Left ventricle myocardium inferior (tissue), 1 donor: ENCODE data around the gene OR1F1. TPM values are rescaled to one million over a fixed set of nuclear protein-coding genes. Genes with fewer than 3 reads are reported as not detected.

Experiments used
- DNase-seq: peaks from one replicate; pipeline ENCODE4 v3.0.0-alpha.2; 2020
- H3K27ac ChIP-seq: fragments of 200-600 bp; replicated peaks from 2 replicates; pipeline ENCODE4 v1.8.0; 2021
- H3K27me3 ChIP-seq: fragments of 200-600 bp; 2 replicates; pipeline ENCODE4 v1.8.0; 2021; ENCODE audit warnings: low read depth
- H3K36me3 ChIP-seq: fragments of 200-600 bp; 2 replicates; pipeline ENCODE4 v1.8.0; 2021
- H3K4me1 ChIP-seq: fragments of 200-600 bp; 2 replicates; pipeline ENCODE4 v1.8.0; 2021
- H3K4me3 ChIP-seq: fragments of 200-600 bp; 2 replicates; pipeline ENCODE4 v1.8.0; 2021; ENCODE audit warnings: mild to moderate bottlenecking, moderate library complexity
- H3K9me3 ChIP-seq: fragments of 200-600 bp; replicated peaks from 2 replicates; pipeline ENCODE4 v1.8.0; 2021
- CTCF ChIP-seq: fragments of 200-600 bp; IDR thresholded peaks from 2 replicates; pipeline ENCODE4 v1.8.0; 2021; ENCODE audit warnings: antibody characterized with exemption, mild to moderate bottlenecking, borderline replicate concordance
- intact Hi-C: fragments of 100-400 bp; cut with micrococcal nuclease; formaldehyde crosslinking; loops from one replicate; pipeline ENCODE4 v1.11.0; 2022
- total RNA-seq: library from RNA; stranded (reverse); fragmentation: NEBNext Ultra II Directional; extraction: Animal tissue kit (Norgen Biotek cat#: 25700); gene quantifications from one replicate; pipeline ENCODE4 v1.2.1, GENCODE V29; 2021
- donor health status: DM: no; HTN: yes; CAD: no; lungs with severe emphysema.

OR1F1 gene
- total RNA-seq, 1 donor from 2014 or later, result not detected

DNA sequence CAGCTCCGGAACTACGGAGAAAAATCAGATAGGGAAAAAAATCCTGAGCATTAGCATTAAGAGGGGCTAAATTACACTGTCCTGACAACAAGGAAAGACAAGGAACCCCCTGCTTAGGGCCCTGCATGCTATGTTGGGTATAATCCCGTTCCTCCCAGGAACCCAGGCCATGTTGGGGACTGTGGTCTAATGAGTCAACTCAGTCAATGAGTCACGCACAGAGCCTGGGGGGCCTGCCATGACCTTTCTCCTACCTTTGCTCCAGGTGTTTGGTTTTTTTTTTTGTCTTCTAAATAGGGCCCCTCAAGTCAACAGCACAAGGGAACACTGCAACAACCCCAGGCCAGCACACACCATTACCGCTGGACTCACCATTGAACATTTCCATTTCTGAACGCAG is 55.9 kb downstream of the OR1F1 start:
- Histone ChIP-seq H3K4me1 (no peaks in the 10 kb centered on the region), H3K36me3 (no peaks in the 10 kb centered on the region), H3K27ac (no peak overlapping the region), H3K9me3 (no peaks in the 10 kb centered on the region), H3K27me3 (peaks cover 39% of the 10 kb centered on the region), H3K4me3 (no peak overlapping the region)
- intact Hi-C loops, result no loop called here
- no peak for TF ChIP-seq CTCF
- no peak for DNase-seq

- no peak for TF ChIP-seq CTCF
These were observed 58.0 kb downstream of the OR1F1 start for GRCh38 chr16:3246002-3246401.

DNA sequence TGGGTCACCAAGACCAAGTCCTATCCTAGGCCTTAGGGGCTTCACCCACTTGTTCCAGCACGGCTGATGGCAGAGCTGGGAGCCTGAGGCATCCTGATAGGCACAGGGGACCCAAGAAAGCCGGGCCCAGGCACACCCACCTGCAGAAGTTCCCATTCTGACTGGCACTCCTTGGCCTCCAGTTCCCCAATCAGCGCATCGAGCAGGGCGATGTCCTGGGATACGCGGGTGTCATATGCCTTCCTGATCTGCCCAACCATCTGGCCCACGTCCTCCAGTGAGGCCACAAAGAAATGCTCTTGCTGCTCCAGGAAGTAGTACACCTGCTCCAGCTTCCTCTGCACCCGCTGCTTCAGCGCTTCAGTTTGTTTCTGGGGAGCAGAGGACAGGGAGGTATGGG is 58.9 kb downstream of the OR1F1 start:
- Histone ChIP-seq H3K4me1 (no peaks in the 10 kb centered on the region), H3K4me3 (no peak overlapping the region), H3K27ac (no peak overlapping the region), H3K36me3 (no peaks in the 10 kb centered on the region), H3K9me3 (no peaks in the 10 kb centered on the region), H3K27me3 (peaks cover 53% of the 10 kb centered on the region)
- intact Hi-C loops, result no loop called here
- no peak for TF ChIP-seq CTCF
- DNase-seq, result no peak

More at GRCh38 chr16:3246002-3246401, 58.0 kb downstream of the OR1F1 start:
- H3K27me3 ChIP-seq, result peaks cover 47% of the 10 kb centered on the region
- H3K9me3 ChIP-seq, result no peaks in the 10 kb centered on the region
- no peaks in the 10 kb centered on the region for H3K4me1 ChIP-seq
- H3K27ac ChIP-seq, result no peak overlapping the region
- DNase-seq, result no peak
- H3K4me3 ChIP-seq, result no peak overlapping the region
- H3K36me3 ChIP-seq, result no peaks in the 10 kb centered on the region
- intact Hi-C loops, result no loop called here

GRCh38 chr16:3248596-3248995 is 60.6 kb downstream of the OR1F1 start:
- H3K4me3 ChIP-seq, result no peak overlapping the region
- DNase-seq, result no peak
- no peaks in the 10 kb centered on the region for H3K9me3 ChIP-seq
- no peak overlapping the region for H3K27ac ChIP-seq
- H3K36me3 ChIP-seq, result no peaks in the 10 kb centered on the region
- no peaks in the 10 kb centered on the region for H3K4me1 ChIP-seq
- intact Hi-C loops, result no loop called here
- peaks cover 58% of the 10 kb centered on the region for H3K27me3 ChIP-seq
- TF ChIP-seq CTCF, result no peak

DNA sequence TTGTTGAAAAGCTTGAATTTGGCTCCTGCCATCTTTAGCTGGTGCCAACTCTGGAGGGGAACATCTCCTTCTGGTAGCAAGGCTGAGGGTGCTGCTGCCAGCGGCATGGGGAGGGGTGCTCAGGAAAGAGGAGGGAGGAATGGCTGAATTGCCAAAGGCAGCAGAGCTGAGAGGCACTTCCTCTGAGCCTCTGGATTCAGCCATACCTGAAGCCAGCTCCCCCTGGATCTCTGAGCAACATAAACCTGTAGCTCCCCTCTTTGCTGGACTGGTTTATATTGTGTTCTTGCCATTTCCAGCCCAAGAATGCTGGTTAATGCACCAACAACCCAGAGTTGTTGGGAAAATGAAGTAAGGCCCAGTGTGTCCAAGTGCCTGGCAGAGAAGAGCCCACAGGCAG is 61.0 kb downstream of the OR1F1 start:
- no peak for TF ChIP-seq CTCF
- Histone ChIP-seq H3K4me3 (no peak overlapping the region), H3K27me3 (peaks cover 57% of the 10 kb centered on the region), H3K9me3 (no peaks in the 10 kb centered on the region), H3K36me3 (no peaks in the 10 kb centered on the region), H3K27ac (no peak overlapping the region), H3K4me1 (no peaks in the 10 kb centered on the region)
- no peak for DNase-seq
- intact Hi-C loops, result no loop called here

GRCh38 chr16:3249451-3249850 is 61.4 kb downstream of the OR1F1 start:
- Histone ChIP-seq H3K27ac (no peak overlapping the region), H3K36me3 (no peaks in the 10 kb centered on the region), H3K27me3 (peaks cover 57% of the 10 kb centered on the region), H3K4me1 (no peaks in the 10 kb centered on the region), H3K4me3 (no peak overlapping the region), H3K9me3 (no peaks in the 10 kb centered on the region)
- DNase-seq, result no peak
- no peak for TF ChIP-seq CTCF
- intact Hi-C loops, result no loop called here
